HepG2 (cell line): Measurements from ENCODE around the gene RFX7. TPM values are rescaled to one million over a fixed set of nuclear protein-coding genes. Genes with fewer than 3 reads are reported as not detected.
A peak's percentile ranks its signal among the peaks of the same experiment; 100 is the strongest.

Source experiments
- ARID3A ChIP-seq: IDR thresholded peaks from 2 replicates; pipeline ENCODE4 v1.6.1; 2012; ENCODE audit warnings: low read depth, low read length, improper control_type of control experiment
- ARNT ChIP-seq: fragments of 450-650 bp; IDR thresholded peaks from 2 replicates; pipeline ENCODE4 v1.6.1; 2017
- ATF4 ChIP-seq, 2 experiments: fragments of 450-650 bp in 1 of 2; sonication (generic) in 1 of 2; formaldehyde crosslinking; IDR thresholded peaks; 2 replicates each; pipeline versions ENCODE4 v1.5.0 to v1.8.0; 2020 to 2022; ENCODE audit warnings: mild to moderate bottlenecking in 1 of 2, missing genetic modification reagents in 1 of 2
- CEBPG ChIP-seq: IDR thresholded peaks from 2 replicates; pipeline ENCODE4 v1.6.1; 2016
- CREM ChIP-seq, 2 experiments: sonication (generic) in 1 of 2; formaldehyde crosslinking in 1 of 2; IDR thresholded peaks; 2 replicates each; pipeline versions ENCODE4 v1.4.0 to v1.6.1; 2016 to 2020; ENCODE audit warnings: antibody characterized with exemption in 1 of 2, mild to moderate bottlenecking in 1 of 2, missing genetic modification reagents in 1 of 2
- E2F1 ChIP-seq: sonication (generic); formaldehyde crosslinking; IDR thresholded peaks from 2 replicates; pipeline ENCODE4 v1.5.0; 2020; ENCODE audit warnings: missing genetic modification reagents
- HHEX ChIP-seq: IDR thresholded peaks from 2 replicates; pipeline ENCODE4 v1.6.1; 2016; ENCODE audit warnings: control low read depth
- JUNB ChIP-seq: sonication (generic); formaldehyde crosslinking; IDR thresholded peaks from 2 replicates; pipeline ENCODE4 v1.8.0; 2022; ENCODE audit warnings: missing genetic modification reagents, mild to moderate bottlenecking, borderline replicate concordance
- LCORL ChIP-seq, 2 experiments: fragments of 450-650 bp in 1 of 2; sonication (generic) in 1 of 2; formaldehyde crosslinking in 1 of 2; IDR thresholded peaks; 2 replicates each; pipeline versions ENCODE4 v1.5.0 to v1.6.1; 2017 to 2020; ENCODE audit warnings: antibody characterized with exemption in 1 of 2, missing genetic modification reagents in 1 of 2
- MAZ ChIP-seq, 2 experiments: sonication (generic) in 1 of 2; formaldehyde crosslinking in 1 of 2; IDR thresholded peaks; 2 replicates each; pipeline versions ENCODE4 v1.5.0 to v1.6.1; 2012 to 2020; ENCODE audit warnings: low read depth in 2 of 2, mild to moderate bottlenecking in 2 of 2, borderline replicate concordance in 1 of 2, improper control_type of control experiment in 1 of 2, low read length in 1 of 2, missing genetic modification reagents in 1 of 2, moderate library complexity in 1 of 2
- MIER2 ChIP-seq: IDR thresholded peaks from 2 replicates; pipeline ENCODE4 v1.6.1; 2016; ENCODE audit warnings: missing biosample characterization, missing genetic modification reagents
- RNF2 ChIP-seq: fragments of 450-650 bp; conservative IDR thresholded peaks from 2 replicates; pipeline ENCODE4 v1.6.1; 2016; ENCODE audit warnings: low read depth
- TBX3 ChIP-seq: fragments of 450-650 bp; IDR thresholded peaks from 2 replicates; pipeline ENCODE4 v1.6.1; 2017; ENCODE audit warnings: antibody characterized with exemption, mild to moderate bottlenecking, inconsistent platforms, borderline replicate concordance
- TMF1 ChIP-seq: sonication (generic); formaldehyde crosslinking; IDR thresholded peaks from 2 replicates; pipeline ENCODE4 v1.8.1; 2022; ENCODE audit warnings: low read depth, missing genetic modification reagents
- ZBTB39 ChIP-seq: sonication (generic); formaldehyde crosslinking; IDR thresholded peaks from 2 replicates; pipeline ENCODE4 v1.5.0; 2020; ENCODE audit warnings: missing genetic modification reagents
- ZNF230 ChIP-seq: sonication (generic); formaldehyde crosslinking; IDR thresholded peaks from 2 replicates; pipeline ENCODE4 v1.4.0; 2020; ENCODE audit warnings: mild to moderate bottlenecking, missing genetic modification reagents
- ZNF547 ChIP-seq: sonication (generic); formaldehyde crosslinking; IDR thresholded peaks from 2 replicates; pipeline ENCODE4 v1.5.1; 2020; ENCODE audit warnings: mild to moderate bottlenecking, missing genetic modification reagents
- ZNF616 ChIP-seq: sonication (generic); formaldehyde crosslinking; IDR thresholded peaks from 2 replicates; pipeline ENCODE4 v1.5.0; 2020; ENCODE audit warnings: low read depth, mild to moderate bottlenecking, missing genetic modification reagents
- polyA plus RNA-seq, 8 experiments: library from polyadenylated mRNA; depleted of rRNA in 3 of 8; stranded (reverse) in 7 of 8; unstranded in 1 of 8; fragments of >200 nt; fragmentation: Illumina TruSeq in 4 of 8; extraction: Trizol in 4 of 8; gene quantifications; 2 replicates each; pipeline versions ENCODE4 v1.2.1 to v1.2.3, GENCODE V29; 2011 to 2016; ENCODE audit warnings: low read depth in 4 of 8, missing spikeins in 1 of 8, mixed read lengths in 1 of 8; ENCODE audit not compliant: insufficient read depth in 1 of 8
- total RNA-seq, 5 experiments: library from RNA; depleted of rRNA; stranded (reverse); fragments of >200 nt; fragmentation: Illumina TruSeq; extraction: Trizol; gene quantifications; 2 replicates each; pipeline ENCODE4 v1.2.3, GENCODE V29; 2016; ENCODE audit warnings: low read depth in 1 of 5
- TF ChIP-seq, protein P1 (sequence below): sonication (generic); formaldehyde crosslinking; IDR thresholded peaks from 2 replicates; pipeline ENCODE4 v1.4.0; 2020; ENCODE audit warnings: low read depth, missing genetic modification reagents

Gene RFX7
- total and polyA plus RNA-seq, 2 of the 13 experiments (the other 11 are each of a cell fraction or from before 2014, with no cell fraction given) = 8.5 to 10.4 TPM

DNA sequence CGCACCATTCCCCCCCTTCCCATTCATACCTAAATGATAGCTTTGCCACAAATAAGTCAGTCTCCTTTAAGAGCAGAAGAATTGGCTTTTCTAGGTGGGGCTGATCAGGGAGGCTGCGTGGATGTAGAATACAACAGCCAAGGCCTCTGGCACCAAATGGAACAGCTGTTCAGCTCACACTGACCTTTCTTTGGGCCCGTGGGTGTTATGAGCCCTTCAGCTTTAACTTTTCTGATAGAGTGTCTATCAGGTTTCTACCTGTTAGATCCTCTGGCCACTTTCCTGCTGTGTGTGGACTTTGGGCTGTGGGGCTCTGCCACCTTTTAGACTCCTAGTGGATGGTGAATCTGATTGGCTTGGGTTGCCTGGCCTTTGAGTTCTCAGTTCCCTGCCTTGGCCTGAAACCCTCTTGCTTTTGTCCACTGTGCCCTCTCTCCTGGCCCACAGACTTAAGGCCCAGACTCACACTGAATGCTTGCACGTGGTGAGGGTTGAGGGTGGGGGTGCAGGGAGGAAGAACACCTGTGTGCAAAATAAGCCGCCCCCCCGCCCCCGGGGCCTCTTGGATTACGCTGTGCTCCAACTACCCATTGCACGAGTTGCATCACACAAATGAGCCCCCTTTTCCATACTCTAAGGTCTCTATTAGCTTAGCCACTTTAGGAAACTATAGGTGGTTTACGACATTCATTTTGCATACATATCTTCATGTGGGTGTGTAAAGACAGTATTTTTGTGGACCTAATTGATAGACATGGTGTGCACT lies 1.3 kb upstream of the RFX7 start (continued):
- TF ChIP-seq ARID3A (no peak), ZBTB39 (CRISPR knock-in tag) (no peak), CREM (IDR thresholded peaks at IDR 0.05) (peak; percentile 3; the same call in 1 of the 2 replicates), CREM (CRISPR knock-in tag; IDR thresholded peaks at IDR 0.05) (no peak), ARNT (no peak), ATF4 (CRISPR knock-in tag; IDR thresholded peaks at IDR 0.05) (peak in 1 of 2 experiments; percentile 74; a peak in 2 of 4 replicates), LCORL (IDR thresholded peaks at IDR 0.05) (no peak), LCORL (CRISPR knock-in tag; IDR thresholded peaks at IDR 0.05) (no peak), ZNF230 (CRISPR knock-in tag) (no peak), HHEX (CRISPR knock-in tag) (peak; percentile 31; the same call in 1 of the 2 replicates), ZNF547 (CRISPR knock-in tag) (no peak), ZNF616 (CRISPR knock-in tag) (0 out of 2 replicates have a peak, but pooled peaks have one; percentile 57), TMF1 (CRISPR knock-in tag) (no peak), MAZ (IDR thresholded peaks at IDR 0.05; ENCODE audit: borderline replicate concordance, low read depth, low read length) (no peak), MAZ (CRISPR knock-in tag; IDR thresholded peaks at IDR 0.05; ENCODE audit: low read depth) (peak; percentile 20; the same call in 1 of the 2 replicates), JUNB (no peak), CEBPG (CRISPR knock-in tag) (peak; percentile 71), RNF2 (no peak), MIER2 (CRISPR knock-in tag) (no peak), TBX3 (no peak), E2F1 (no peak)
- TF ChIP-seq, protein P1, sequence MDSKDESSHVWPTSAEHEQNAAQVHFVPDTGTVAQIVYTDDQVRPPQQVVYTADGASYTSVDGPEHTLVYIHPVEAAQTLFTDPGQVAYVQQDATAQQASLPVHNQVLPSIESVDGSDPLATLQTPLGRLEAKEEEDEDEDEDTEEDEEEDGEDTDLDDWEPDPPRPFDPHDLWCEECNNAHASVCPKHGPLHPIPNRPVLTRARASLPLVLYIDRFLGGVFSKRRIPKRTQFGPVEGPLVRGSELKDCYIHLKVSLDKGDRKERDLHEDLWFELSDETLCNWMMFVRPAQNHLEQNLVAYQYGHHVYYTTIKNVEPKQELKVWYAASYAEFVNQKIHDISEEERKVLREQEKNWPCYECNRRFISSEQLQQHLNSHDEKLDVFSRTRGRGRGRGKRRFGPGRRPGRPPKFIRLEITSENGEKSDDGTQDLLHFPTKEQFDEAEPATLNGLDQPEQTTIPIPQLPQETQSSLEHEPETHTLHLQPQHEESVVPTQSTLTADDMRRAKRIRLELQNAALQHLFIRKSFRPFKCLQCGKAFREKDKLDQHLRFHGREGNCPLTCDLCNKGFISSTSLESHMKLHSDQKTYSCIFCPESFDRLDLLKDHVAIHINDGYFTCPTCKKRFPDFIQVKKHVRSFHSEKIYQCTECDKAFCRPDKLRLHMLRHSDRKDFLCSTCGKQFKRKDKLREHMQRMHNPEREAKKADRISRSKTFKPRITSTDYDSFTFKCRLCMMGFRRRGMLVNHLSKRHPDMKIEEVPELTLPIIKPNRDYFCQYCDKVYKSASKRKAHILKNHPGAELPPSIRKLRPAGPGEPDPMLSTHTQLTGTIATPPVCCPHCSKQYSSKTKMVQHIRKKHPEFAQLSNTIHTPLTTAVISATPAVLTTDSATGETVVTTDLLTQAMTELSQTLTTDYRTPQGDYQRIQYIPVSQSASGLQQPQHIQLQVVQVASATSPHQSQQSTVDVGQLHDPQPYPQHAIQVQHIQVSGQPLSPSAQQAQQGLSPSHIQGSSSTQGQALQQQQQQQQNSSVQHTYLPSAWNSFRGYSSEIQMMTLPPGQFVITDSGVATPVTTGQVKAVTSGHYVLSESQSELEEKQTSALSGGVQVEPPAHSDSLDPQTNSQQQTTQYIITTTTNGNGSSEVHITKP (CRISPR knock-in tag) = no peak; the same call in 1 of the 2 replicates
